ENCODE measurements around the gene ZC3H10. TPM values are rescaled to one million over a fixed set of nuclear protein-coding genes. Genes with fewer than 3 reads are reported as not detected.
A peak's percentile ranks its signal among the peaks of the same experiment; 100 is the strongest.

Gene ZC3H10
- total RNA-seq, 1 donor from 2014 or later, result 4.5 TPM

- H3K36me3 ChIP-seq (ENCODE audit: control insufficient read depth, insufficient read depth, low read length), result peaks cover 31% of the 10 kb centered on the region
- no peak for DNase-seq (ENCODE audit: low read depth)
- no peak for TF ChIP-seq CTCF (IDR thresholded peaks at IDR 0.05; ENCODE audit: insufficient read depth, low read length, severe bottlenecking)
- FAIRE-seq, result no peak
- H3K4me3 ChIP-seq (ENCODE audit: low read depth, low read length), result peak overlapping the region; percentile 98
- H3K27me3 ChIP-seq (ENCODE audit: control insufficient read depth, insufficient read depth, low read length), result no peaks in the 10 kb centered on the region
Measured at GRCh38 chr12:56159482-56160192, 41.6 kb downstream of the ZC3H10 start.

GRCh38 chr12:56160193-56160763 lies 42.2 kb downstream of the ZC3H10 start:
- peak; percentile 36 for DNase-seq (ENCODE audit: low read depth)
- no peaks in the 10 kb centered on the region for H3K27me3 ChIP-seq (ENCODE audit: control insufficient read depth, insufficient read depth, low read length)
- FAIRE-seq, result no peak
- TF ChIP-seq CTCF (IDR thresholded peaks at IDR 0.05; ENCODE audit: insufficient read depth, low read length, severe bottlenecking), result no peak
- peak overlapping the region; percentile 98 for H3K4me3 ChIP-seq (ENCODE audit: low read depth, low read length)
- peaks cover 33% of the 10 kb centered on the region for H3K36me3 ChIP-seq (ENCODE audit: control insufficient read depth, insufficient read depth, low read length)

DNA sequence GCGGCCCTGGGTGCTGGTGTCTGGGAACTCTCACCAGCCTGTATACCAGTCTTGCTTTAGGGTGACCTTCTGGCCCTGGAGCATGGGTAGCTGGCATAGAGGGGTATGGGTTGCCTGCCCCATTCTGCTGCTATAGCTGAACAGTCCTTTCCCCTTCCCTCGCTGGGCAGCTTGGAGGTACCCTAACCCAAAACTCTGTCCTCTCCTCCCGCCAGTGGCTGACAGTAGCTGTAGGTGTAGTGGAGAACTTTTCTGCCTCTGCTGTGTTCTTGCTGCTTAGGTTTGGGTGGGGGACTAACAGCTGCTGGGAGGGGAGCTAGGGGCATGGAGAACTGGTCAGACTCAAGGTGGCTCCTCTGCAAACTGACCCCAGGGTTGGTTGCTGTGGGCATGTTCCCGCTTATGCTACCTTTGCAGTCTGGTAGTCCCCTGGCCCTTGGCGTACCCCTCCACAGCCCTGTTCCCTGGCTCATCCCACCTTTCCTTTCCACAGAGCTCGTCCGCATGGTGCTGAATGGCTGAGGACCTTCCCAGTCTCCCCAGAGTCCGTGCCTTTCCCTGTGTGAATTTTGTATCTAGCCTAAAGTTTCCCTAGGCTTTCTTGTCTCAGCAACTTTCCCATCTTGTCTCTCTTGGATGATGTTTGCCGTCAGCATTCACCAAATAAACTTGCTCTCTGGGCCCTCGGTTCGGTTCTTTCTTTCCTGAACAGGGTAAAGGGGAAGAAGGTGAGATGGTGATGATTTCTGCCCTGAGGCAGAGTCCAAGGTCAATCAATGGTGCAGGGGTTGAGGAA lies 43.0 kb downstream of the ZC3H10 start:
- H3K4me3 ChIP-seq (ENCODE audit: low read depth, low read length), result no peak overlapping the region
- no peak for TF ChIP-seq CTCF (IDR thresholded peaks at IDR 0.05; ENCODE audit: insufficient read depth, low read length, severe bottlenecking)
- H3K36me3 ChIP-seq (ENCODE audit: control insufficient read depth, insufficient read depth, low read length), result peaks cover 37% of the 10 kb centered on the region
- no peaks in the 10 kb centered on the region for H3K27me3 ChIP-seq (ENCODE audit: control insufficient read depth, insufficient read depth, low read length)
- no peak for FAIRE-seq
- no peak for DNase-seq (ENCODE audit: low read depth)

GRCh38 chr12:56161690-56162351 lies 43.8 kb downstream of the ZC3H10 start:
- H3K36me3 ChIP-seq (ENCODE audit: control insufficient read depth, insufficient read depth, low read length), result peaks cover 37% of the 10 kb centered on the region
- FAIRE-seq (no peak), DNase-seq (ENCODE audit: low read depth) (no peak)
- no peak for TF ChIP-seq CTCF (IDR thresholded peaks at IDR 0.05; ENCODE audit: insufficient read depth, low read length, severe bottlenecking)
- no peak overlapping the region for H3K4me3 ChIP-seq (ENCODE audit: low read depth, low read length)
- H3K27me3 ChIP-seq (ENCODE audit: control insufficient read depth, insufficient read depth, low read length), result no peaks in the 10 kb centered on the region

GRCh38 chr12:56162468-56163290 lies 44.6 kb downstream of the ZC3H10 start:
- TF ChIP-seq CTCF (IDR thresholded peaks at IDR 0.05; ENCODE audit: insufficient read depth, low read length, severe bottlenecking), result no peak
- no peaks in the 10 kb centered on the region for H3K27me3 ChIP-seq (ENCODE audit: control insufficient read depth, insufficient read depth, low read length)
- H3K4me3 ChIP-seq (ENCODE audit: low read depth, low read length), result no peak overlapping the region
- DNase-seq (ENCODE audit: low read depth), result no peak
- H3K36me3 ChIP-seq (ENCODE audit: control insufficient read depth, insufficient read depth, low read length), result peaks cover 39% of the 10 kb centered on the region
- no peak for FAIRE-seq

Measured in bronchial epithelial cell (primary cell).